GM23248 (cell line): ENCODE measurements around the gene GALE.

Experiments used
- EZH2 ChIP-seq: fragments of 200-600 bp; sonication (generic); IDR thresholded peaks from 2 replicates; pipeline ENCODE4 v1.6.1; 2018; ENCODE audit warnings: antibody characterized with exemption, mild to moderate bottlenecking; ENCODE audit not compliant: insufficient read depth, poor library complexity, severe bottlenecking
- EZH2phosphoT487 ChIP-seq: fragments of 200-600 bp; sonication (generic); IDR thresholded peaks from 2 replicates; pipeline ENCODE4 v1.6.1; 2018; ENCODE audit warnings: antibody characterized with exemption, moderate library complexity, mild to moderate bottlenecking, low read depth; ENCODE audit not compliant: insufficient read depth

DNA sequence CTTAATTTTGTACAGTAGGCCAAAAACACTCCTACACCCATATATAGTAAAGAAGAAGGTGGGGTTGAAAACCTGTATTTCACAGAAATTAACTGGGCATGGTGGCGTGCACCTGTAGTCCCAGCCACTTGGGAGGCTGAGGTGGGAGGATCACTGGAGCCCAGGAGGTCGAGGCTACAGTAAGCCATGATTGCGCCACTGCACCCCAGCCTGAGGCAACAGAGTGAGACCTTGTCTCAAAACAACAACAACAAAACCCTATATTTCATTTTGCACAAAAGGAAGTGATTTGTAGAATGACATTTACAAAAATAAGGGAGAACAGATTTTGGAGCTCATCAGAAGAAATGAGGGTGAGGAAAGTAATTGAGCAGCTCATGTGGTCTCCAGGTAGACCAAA, 11.9 kb downstream of the GALE start:
- TF ChIP-seq EZH2, result no peak
- no peak for TF ChIP-seq EZH2phosphoT487
